ENCODE data around the gene SH3YL1. TPM values are rescaled to one million over a fixed set of nuclear protein-coding genes. Genes with fewer than 3 reads are reported as not detected.

Gene SH3YL1
- total RNA-seq, 2 donors from 2014 or later: 28.6 to 40.6 TPM

DNA sequence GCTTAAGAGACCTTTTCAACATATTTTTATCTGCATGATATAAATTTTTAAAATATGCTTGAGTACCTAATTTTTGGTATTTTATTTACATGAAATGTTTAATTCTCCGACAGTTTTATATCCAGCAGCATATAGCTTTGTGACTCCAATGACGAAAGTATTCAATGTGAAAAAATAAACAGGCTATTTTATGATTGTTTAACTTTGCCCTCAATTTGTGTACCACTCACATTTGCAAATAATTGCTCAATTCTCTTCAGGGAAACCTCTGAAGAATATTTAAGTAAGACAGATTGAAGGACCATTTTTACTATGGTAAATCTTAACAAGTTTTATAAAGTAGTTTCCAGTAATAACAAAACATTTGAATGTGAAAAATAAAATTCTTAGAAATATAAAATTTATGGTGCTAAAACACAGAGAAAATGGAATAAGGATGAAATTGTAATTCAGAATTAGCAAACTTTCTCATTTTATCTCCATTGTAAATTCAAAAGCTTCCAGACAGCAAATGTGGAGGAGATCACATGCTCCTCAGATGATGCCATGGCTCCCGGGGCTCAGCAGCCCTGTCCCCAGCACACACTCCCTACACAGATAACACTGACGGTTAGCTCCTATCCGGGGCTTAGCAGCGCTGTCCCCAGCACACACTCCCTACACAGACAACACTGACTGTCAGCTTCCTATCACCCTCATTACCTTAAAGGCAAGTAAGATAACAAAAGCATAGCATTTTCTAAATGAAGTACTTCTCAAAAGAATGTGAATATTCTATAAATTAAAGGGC, 39.7 kb downstream of the SH3YL1 start:
- TF ChIP-seq, protein P1, sequence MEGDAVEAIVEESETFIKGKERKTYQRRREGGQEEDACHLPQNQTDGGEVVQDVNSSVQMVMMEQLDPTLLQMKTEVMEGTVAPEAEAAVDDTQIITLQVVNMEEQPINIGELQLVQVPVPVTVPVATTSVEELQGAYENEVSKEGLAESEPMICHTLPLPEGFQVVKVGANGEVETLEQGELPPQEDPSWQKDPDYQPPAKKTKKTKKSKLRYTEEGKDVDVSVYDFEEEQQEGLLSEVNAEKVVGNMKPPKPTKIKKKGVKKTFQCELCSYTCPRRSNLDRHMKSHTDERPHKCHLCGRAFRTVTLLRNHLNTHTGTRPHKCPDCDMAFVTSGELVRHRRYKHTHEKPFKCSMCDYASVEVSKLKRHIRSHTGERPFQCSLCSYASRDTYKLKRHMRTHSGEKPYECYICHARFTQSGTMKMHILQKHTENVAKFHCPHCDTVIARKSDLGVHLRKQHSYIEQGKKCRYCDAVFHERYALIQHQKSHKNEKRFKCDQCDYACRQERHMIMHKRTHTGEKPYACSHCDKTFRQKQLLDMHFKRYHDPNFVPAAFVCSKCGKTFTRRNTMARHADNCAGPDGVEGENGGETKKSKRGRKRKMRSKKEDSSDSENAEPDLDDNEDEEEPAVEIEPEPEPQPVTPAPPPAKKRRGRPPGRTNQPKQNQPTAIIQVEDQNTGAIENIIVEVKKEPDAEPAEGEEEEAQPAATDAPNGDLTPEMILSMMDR (IDR thresholded peaks at IDR 0.05): no peak
- no peak overlapping the region for H3K4me3 ChIP-seq
- no peaks in the 10 kb centered on the region for H3K4me1 ChIP-seq (ENCODE audit: control insufficient read depth in 1 of 2, low read depth in 2 of 2)
- H3K9me3 ChIP-seq: no peaks in the 10 kb centered on the region
- no peak overlapping the region for H3K27ac ChIP-seq
- DNase-seq (ENCODE audit: low spot score) (no peak), ATAC-seq (ENCODE audit: insufficient number of reproducible peaks, low FRiP score, low read depth) (no peak)
- H3K27me3 ChIP-seq (replicated peaks; ENCODE audit: insufficient read depth): no peaks in the 10 kb centered on the region
- peaks cover 27% of the 10 kb centered on the region for H3K36me3 ChIP-seq

DNA sequence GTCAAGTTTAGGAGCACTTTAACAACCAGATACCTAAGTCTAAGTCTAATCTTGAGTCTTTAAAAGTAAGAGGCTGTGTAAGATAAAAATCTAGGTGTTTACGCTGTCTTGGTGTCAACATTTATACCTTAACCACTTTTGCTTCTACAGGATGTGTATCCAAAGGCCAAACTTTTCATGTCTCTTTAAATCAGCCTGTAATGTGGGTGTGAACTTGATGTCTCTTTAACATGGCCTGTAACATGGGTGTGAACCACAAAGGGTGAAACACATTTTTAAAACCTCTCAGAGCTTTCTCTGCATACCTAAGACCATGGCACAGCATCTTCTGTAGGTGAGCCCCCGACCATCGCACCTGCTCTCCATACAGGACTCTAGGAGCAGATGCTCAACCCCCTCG, 40.4 kb downstream of the SH3YL1 start:
- no peaks in the 10 kb centered on the region for H3K9me3 ChIP-seq
- ATAC-seq (ENCODE audit: insufficient number of reproducible peaks, low FRiP score, low read depth): no peak
- TF ChIP-seq, protein P1 (IDR thresholded peaks at IDR 0.05): no peak
- no peak overlapping the region for H3K27ac ChIP-seq
- no peaks in the 10 kb centered on the region for H3K27me3 ChIP-seq (replicated peaks; ENCODE audit: insufficient read depth)
- no peaks in the 10 kb centered on the region for H3K4me1 ChIP-seq (ENCODE audit: control insufficient read depth in 1 of 2, low read depth in 2 of 2)
- peaks cover 22% of the 10 kb centered on the region for H3K36me3 ChIP-seq
- no peak for DNase-seq (ENCODE audit: low spot score)
- H3K4me3 ChIP-seq: no peak overlapping the region

DNA sequence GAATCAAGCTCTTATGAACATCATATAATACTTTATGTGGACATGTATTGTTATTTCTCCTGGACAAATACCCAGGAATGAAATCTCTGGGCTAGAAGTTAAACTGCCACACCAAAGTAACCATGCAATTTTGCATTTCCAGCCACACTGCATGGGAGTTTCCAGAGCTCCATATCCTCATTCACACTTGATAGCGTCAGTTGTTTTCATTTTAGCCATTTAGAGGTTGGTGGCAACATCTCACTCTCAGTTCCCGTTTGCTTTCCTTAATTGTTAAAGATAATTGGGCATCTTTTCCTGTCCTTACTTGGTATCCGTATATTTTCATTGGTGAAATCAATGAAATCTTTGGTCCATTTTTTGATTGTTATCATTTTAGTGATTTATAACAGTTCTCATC, 47.8 kb downstream of the SH3YL1 start:
- Histone ChIP-seq H3K36me3 (peaks cover 6% of the 10 kb centered on the region), H3K4me3 (no peak overlapping the region), H3K4me1 (ENCODE audit: control insufficient read depth in 1 of 2, low read depth in 2 of 2) (no peaks in the 10 kb centered on the region), H3K27me3 (replicated peaks; ENCODE audit: insufficient read depth) (no peaks in the 10 kb centered on the region), H3K27ac (no peak overlapping the region), H3K9me3 (no peaks in the 10 kb centered on the region)
- TF ChIP-seq, protein P1 (IDR thresholded peaks at IDR 0.05): no peak
- ATAC-seq (ENCODE audit: insufficient number of reproducible peaks, low FRiP score, low read depth) (no peak), DNase-seq (ENCODE audit: low spot score) (no peak)

DNA sequence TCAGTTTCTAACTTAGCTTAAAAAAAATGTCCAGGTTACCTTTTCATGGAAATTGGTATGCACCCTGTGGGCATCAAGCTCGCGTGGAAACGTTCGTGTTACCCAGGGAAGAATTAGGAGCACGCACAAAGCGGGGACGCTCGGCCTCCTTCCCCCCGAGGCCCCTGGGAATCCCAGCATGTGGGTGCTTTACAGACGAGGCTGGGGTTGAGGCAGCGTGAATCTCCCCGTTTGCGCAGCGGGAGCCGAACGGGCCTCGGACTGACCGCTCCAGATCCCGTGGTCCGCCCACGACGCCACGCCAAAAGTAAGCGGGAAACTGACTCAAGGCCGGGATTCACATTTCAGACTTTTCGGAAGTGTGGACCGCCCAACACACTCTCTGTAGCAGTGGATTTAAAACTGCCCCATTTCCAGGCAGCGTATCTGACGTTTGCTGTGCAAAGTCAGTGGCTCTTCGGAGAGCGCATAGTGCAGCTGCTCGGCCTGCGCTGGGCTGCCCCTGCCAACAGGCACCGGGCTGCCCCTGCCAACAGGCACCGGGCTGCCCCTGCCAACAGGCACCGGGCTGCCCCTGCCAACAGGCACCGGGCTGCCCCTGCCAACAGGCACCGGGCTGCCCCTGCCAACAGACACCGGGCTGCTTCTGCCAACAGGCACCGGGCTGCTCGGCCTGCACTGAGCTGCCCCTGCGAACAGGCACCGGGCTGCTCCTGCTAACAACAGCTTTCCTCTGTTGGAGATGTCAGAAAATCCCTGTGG, 49.7 kb downstream of the SH3YL1 start:
- Histone ChIP-seq H3K4me3 (peak overlapping the region; percentile 42), H3K4me1 (ENCODE audit: control insufficient read depth in 1 of 2, low read depth in 2 of 2) (no peaks in the 10 kb centered on the region), H3K36me3 (peaks cover under 1% of the 10 kb centered on the region), H3K9me3 (no peaks in the 10 kb centered on the region), H3K27ac (peak overlapping the region in 1 of 2 donors; percentile 19), H3K27me3 (replicated peaks; ENCODE audit: insufficient read depth) (no peaks in the 10 kb centered on the region)
- ATAC-seq (ENCODE audit: insufficient number of reproducible peaks, low FRiP score, low read depth): no peak
- no peak for DNase-seq (ENCODE audit: low spot score)
- TF ChIP-seq, protein P1 (IDR thresholded peaks at IDR 0.05): no peak

DNA sequence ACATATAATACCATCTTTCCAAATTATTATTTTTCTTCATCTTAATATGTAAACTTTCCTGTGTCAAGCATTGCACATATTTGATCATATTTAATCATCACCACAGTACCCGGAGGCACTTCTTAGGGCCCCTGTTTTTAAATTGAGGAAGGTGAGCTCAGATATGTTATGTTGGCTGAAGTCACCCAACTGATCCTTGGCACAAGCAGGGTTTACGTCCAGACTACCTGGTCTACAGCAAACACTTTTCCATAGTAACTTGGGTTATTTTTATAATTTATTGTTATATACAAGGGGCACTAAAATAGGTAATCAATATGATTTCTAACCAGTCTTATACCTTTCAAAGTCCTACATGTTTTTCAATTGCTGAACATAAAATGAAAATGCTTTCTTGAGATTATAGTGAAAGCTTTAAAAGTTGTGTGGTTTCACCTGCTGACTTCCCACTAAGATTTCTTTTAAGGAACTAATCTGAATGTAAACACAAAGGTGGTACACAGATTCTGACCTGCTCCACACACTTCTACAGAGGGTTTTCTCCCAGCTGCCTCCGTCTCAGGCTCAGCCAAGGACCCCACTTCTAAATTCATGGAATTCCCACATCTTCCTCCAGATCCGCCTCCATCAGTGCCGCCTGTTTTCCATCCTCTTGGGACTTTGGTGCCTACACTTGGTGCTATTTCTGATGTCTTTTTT, 52.2 kb downstream of the SH3YL1 start:
- Histone ChIP-seq H3K27ac (no peak overlapping the region), H3K4me1 (ENCODE audit: control insufficient read depth in 1 of 2, low read depth in 2 of 2) (no peaks in the 10 kb centered on the region), H3K4me3 (no peak overlapping the region), H3K27me3 (replicated peaks; ENCODE audit: insufficient read depth) (no peaks in the 10 kb centered on the region), H3K9me3 (no peaks in the 10 kb centered on the region), H3K36me3 (no peaks in the 10 kb centered on the region)
- no peak for ATAC-seq (ENCODE audit: insufficient number of reproducible peaks, low FRiP score, low read depth)
- no peak for DNase-seq (ENCODE audit: low spot score)
- TF ChIP-seq, protein P1 (IDR thresholded peaks at IDR 0.05): no peak

Data from thoracic aorta (tissue), 2 donors.